ENCODE results near the gene UBE2J2. TPM values are rescaled to one million over a fixed set of nuclear protein-coding genes. Genes with fewer than 3 reads are reported as not detected.

UBE2J2 gene
- total RNA-seq, 1 donor from 2014 or later: 65.1 TPM

DNA sequence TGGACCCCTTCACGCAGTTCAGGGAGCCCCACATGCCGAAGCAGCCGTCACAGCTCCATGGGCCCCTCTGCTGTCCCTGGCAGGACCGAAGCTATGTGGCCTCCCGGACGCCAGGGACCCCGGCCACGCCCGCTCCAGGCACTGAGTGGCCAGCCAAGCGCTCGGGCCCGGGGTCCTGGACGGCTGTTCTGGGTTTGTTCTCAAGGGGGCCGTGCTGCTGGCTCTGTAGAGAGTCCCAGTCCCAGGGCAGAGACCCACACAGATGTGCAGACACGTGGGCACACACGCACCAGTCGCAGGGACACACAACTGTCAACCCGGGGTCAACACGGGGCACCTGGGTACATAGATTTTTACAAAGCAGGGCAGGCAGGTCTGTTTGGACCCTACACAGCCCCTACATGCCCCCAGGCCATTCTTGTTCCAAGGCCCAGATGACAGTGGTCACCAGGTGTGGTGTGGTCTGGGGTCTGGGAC lies 34.9 kb downstream of the UBE2J2 start:
- Mint-ChIP-seq H3K27ac (ENCODE audit: unreplicated experiment) (no peak overlapping the region), H3K27me3 (ENCODE audit: unreplicated experiment) (no peaks in the 10 kb centered on the region), H3K9me3 (ENCODE audit: unreplicated experiment) (no peaks in the 10 kb centered on the region), H3K36me3 (ENCODE audit: unreplicated experiment) (peaks cover 2% of the 10 kb centered on the region), H3K4me1 (ENCODE audit: unreplicated experiment) (peaks cover 31% of the 10 kb centered on the region), H3K4me3 (ENCODE audit: unreplicated experiment) (no peak overlapping the region)
- TF ChIP-seq, protein P1, sequence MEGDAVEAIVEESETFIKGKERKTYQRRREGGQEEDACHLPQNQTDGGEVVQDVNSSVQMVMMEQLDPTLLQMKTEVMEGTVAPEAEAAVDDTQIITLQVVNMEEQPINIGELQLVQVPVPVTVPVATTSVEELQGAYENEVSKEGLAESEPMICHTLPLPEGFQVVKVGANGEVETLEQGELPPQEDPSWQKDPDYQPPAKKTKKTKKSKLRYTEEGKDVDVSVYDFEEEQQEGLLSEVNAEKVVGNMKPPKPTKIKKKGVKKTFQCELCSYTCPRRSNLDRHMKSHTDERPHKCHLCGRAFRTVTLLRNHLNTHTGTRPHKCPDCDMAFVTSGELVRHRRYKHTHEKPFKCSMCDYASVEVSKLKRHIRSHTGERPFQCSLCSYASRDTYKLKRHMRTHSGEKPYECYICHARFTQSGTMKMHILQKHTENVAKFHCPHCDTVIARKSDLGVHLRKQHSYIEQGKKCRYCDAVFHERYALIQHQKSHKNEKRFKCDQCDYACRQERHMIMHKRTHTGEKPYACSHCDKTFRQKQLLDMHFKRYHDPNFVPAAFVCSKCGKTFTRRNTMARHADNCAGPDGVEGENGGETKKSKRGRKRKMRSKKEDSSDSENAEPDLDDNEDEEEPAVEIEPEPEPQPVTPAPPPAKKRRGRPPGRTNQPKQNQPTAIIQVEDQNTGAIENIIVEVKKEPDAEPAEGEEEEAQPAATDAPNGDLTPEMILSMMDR (IDR thresholded peaks at IDR 0.05): no peak
- no peak for DNase-seq (ENCODE audit: extremely low spot score, unreplicated experiment)

DNA sequence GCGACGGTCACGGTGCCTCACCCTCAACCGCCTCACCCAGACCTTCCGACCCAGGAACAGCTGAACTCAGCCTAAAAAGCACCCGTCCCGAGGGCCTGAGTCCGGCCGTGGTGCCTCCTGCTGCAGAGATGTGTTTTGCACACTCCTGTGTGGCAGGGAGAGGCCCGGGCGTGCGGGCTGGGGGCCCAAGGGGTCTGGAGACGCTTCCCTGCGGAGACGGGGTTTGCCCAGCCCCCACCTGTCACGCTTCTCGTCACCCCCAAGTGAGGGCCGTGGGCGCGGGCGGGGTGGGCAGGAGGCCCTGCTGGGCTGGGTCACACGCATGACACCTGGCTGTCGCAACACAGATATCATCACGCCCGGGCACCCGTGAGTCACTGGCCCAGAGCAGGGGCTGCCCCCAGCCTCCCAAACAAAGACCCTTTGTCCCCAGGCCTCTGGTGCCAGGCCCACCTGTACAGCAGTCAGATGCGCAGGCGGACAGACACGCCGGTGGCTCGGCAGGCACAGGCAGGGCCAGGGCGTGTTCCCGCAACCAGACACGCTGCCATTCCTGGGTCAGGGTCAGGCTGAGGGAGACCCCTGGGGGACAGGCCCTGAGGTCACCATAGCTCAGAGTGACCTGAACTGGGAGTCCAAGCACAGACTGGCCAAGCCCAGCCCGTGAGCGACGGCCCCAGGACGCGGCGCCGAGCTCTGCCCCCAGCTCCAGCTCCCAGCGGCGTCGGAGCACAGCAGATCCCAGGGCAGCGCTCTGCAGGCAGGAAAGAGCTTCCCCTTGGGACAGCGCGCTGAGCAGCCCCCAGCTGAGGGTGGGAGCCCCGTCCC lies 35.6 kb downstream of the UBE2J2 start:
- H3K27ac Mint-ChIP-seq (ENCODE audit: unreplicated experiment): no peak overlapping the region
- no peak overlapping the region for H3K4me3 Mint-ChIP-seq (ENCODE audit: unreplicated experiment)
- H3K9me3 Mint-ChIP-seq (ENCODE audit: unreplicated experiment): no peaks in the 10 kb centered on the region
- H3K36me3 Mint-ChIP-seq (ENCODE audit: unreplicated experiment): peaks cover 6% of the 10 kb centered on the region
- DNase-seq (ENCODE audit: extremely low spot score, unreplicated experiment): no peak
- TF ChIP-seq, protein P1 (IDR thresholded peaks at IDR 0.05): no peak
- H3K4me1 Mint-ChIP-seq (ENCODE audit: unreplicated experiment): peaks cover 36% of the 10 kb centered on the region
- no peaks in the 10 kb centered on the region for H3K27me3 Mint-ChIP-seq (ENCODE audit: unreplicated experiment)

DNA sequence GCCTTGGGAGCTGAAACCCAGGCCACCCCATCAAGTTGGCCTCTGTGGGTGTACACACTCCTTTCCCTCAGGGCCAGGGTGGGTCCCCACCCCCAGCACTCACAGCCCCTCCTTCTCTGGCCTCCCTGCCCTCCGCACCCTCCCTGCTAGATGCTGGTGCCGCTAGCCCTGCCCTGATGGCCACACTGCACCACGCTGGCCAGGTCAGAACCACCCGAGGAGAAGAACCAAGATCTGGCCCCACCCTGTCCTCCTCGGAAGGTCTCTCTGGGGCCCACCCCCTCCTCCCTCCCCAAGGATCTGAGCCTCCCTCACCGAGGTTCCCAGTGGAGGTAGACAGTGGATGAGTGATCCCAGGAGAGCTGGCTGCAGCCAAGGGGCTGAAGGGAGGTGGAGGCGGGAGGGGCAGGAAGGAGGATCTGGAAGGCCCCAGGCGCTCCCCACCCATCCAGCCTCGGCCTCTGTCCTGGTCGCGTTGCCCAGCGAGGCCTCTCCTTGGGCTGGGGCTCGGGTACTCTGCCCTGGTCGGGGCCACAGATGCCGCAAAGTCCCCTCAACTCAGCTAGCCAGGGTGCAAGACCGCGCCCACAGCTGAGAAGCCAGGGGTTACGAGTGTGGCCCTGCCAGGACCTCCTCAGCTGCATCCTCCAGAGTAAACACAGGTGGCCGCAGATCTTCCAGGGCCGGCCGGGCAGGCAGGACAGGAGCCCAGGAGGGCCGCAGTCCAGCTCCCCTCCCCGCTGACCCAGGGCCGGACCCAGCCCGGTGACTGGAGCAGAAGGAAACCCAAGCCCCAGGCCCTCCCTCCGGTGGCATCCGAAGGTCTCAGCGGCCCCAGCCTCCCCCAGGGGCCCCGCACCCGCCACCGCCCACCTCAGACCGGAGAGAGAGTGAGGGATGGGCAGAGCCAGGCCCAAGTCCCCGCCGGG lies 36.4 kb downstream of the UBE2J2 start:
- no peak overlapping the region for H3K4me3 Mint-ChIP-seq (ENCODE audit: unreplicated experiment)
- DNase-seq (ENCODE audit: extremely low spot score, unreplicated experiment): no peak
- peaks cover 6% of the 10 kb centered on the region for H3K36me3 Mint-ChIP-seq (ENCODE audit: unreplicated experiment)
- TF ChIP-seq, protein P1 (IDR thresholded peaks at IDR 0.05): no peak
- no peaks in the 10 kb centered on the region for H3K27me3 Mint-ChIP-seq (ENCODE audit: unreplicated experiment)
- peaks cover 36% of the 10 kb centered on the region for H3K4me1 Mint-ChIP-seq (ENCODE audit: unreplicated experiment)
- no peaks in the 10 kb centered on the region for H3K9me3 Mint-ChIP-seq (ENCODE audit: unreplicated experiment)
- peak overlapping the region; percentile 47 for H3K27ac Mint-ChIP-seq (ENCODE audit: unreplicated experiment)

DNA sequence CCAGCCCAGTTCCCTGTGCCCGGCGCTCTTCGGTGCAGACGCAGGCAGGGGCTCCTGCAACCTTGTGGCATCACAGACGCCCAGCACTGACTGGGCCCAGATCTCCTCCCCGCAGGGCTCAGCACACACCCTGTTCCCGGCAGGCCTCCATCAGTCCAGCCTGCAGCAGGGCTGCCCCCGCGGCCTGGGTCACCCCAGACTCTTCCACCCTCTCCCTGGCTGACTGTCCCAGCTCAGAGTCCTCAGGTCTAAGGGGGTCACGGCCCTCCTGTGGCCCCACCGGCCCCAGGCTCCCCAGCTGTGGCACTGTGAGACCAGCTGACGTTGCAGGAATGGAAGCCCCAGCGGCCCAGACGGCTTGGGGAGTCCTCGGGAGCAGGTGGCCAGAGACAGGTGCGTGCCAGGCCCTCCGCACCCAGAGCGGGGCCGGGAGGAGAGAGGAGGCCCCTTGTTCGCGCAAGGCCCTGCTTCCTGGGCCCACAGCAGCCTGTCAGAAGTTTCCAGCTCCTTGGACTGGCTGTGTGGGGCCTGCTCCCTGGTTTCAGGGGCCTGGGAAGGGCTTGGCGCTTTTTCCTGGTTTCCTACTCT lies 37.4 kb downstream of the UBE2J2 start:
- Mint-ChIP-seq H3K4me1 (ENCODE audit: unreplicated experiment) (peaks cover 36% of the 10 kb centered on the region), H3K27me3 (ENCODE audit: unreplicated experiment) (no peaks in the 10 kb centered on the region), H3K4me3 (ENCODE audit: unreplicated experiment) (no peak overlapping the region), H3K36me3 (ENCODE audit: unreplicated experiment) (peaks cover 6% of the 10 kb centered on the region), H3K27ac (ENCODE audit: unreplicated experiment) (no peak overlapping the region), H3K9me3 (ENCODE audit: unreplicated experiment) (no peaks in the 10 kb centered on the region)
- DNase-seq (ENCODE audit: extremely low spot score, unreplicated experiment): no peak
- TF ChIP-seq, protein P1 (IDR thresholded peaks at IDR 0.05): no peak

All from osteocyte (in vitro differentiated cells).